Ascending aorta (tissue), 2 donors: ENCODE data around the gene ADORA2A. TPM values are rescaled to one million over a fixed set of nuclear protein-coding genes. Genes with fewer than 3 reads are reported as not detected.

ENCODE experiments used
- DNase-seq, 2 donors: peaks; one replicate each; pipeline ENCODE4 v3.0.0-alpha.2; 2019; ENCODE audit warnings: low spot score in 2 of 2
- H3K27ac ChIP-seq, 2 donors: fragments of 200-600 bp; sonication (generic); one replicate each; pipeline ENCODE4 v1.5.1; 2016 to 2017; ENCODE audit warnings: mild to moderate bottlenecking in 1 of 2
- H3K27me3 ChIP-seq: fragments of 200-600 bp; sonication (generic); one replicate; pipeline ENCODE4 v1.5.1; 2017
- H3K36me3 ChIP-seq, 2 donors: fragments of 200-600 bp; sonication (generic); one replicate each; pipeline ENCODE4 v1.5.1; 2016
- H3K4me1 ChIP-seq, 2 donors: fragments of 200-600 bp; sonication (generic); one replicate each; pipeline ENCODE4 v1.5.1; 2016 to 2017; ENCODE audit warnings: mild to moderate bottlenecking in 1 of 2
- H3K4me3 ChIP-seq, 2 donors: fragments of 200-600 bp; sonication (generic); one replicate each; pipeline ENCODE4 v1.5.1; 2016 to 2017; ENCODE audit warnings: mild to moderate bottlenecking in 1 of 2
- H3K9me3 ChIP-seq, 2 donors: fragments of 200-600 bp; sonication (generic); one replicate each; pipeline ENCODE4 v1.5.1; 2016
- CTCF ChIP-seq, 3 experiments: fragments of 200-600 bp in 2 of 3; fragments of 450-650 bp in 1 of 3; sonication (generic) in 2 of 3; IDR thresholded peaks; one replicate each; pipeline ENCODE4 v1.5.1; 2016 to 2019; ENCODE audit warnings: antibody characterized with exemption in 3 of 3, mild to moderate bottlenecking in 1 of 3, moderate library complexity in 1 of 3
- intact Hi-C: fragments of 100-400 bp; cut with DNase I; formaldehyde crosslinking; loops from one replicate; pipeline ENCODE4 v1.15.1; 2023
- total RNA-seq: library from RNA; depleted of rRNA; stranded (reverse); fragments of >200 nt; gene quantifications from one replicate; pipeline ENCODE4 v1.1.0, GENCODE V29; 2016

Gene ADORA2A
- total RNA-seq, 1 donor from 2014 or later = 14.7 TPM

- Histone ChIP-seq H3K27me3 (no peaks in the 10 kb centered on the region), H3K27ac (no peak overlapping the region), H3K9me3 (no peaks in the 10 kb centered on the region), H3K4me1 (no peaks in the 10 kb centered on the region), H3K4me3 (no peak overlapping the region), H3K36me3 (peaks cover 6 to 16% of the 10 kb centered on the region in 2 donors)
- intact Hi-C loops = loop anchor here (5.0 to 10.0 kb wide), 2 partner anchors 82 to 334 kb away; no protein-coding TSS in a partner anchor
- TF ChIP-seq CTCF (IDR thresholded peaks at IDR 0.05) = no peak
- DNase-seq = no peak
These were observed 7.1 kb upstream of the ADORA2A start for GRCh38 chr22:24420072-24420976.

GRCh38 chr22:24420977-24421343, 6.4 kb upstream of the ADORA2A start:
- Histone ChIP-seq H3K27ac (no peak overlapping the region), H3K9me3 (no peaks in the 10 kb centered on the region), H3K4me1 (no peaks in the 10 kb centered on the region), H3K36me3 (peaks cover 6 to 9% of the 10 kb centered on the region in 2 donors), H3K4me3 (no peak overlapping the region), H3K27me3 (no peaks in the 10 kb centered on the region)
- TF ChIP-seq CTCF (IDR thresholded peaks at IDR 0.05) = no peak
- DNase-seq = no peak
- intact Hi-C loops = loop anchor here (5.0 to 10.0 kb wide), 2 partner anchors 81 to 334 kb away; no protein-coding TSS in a partner anchor

- no peaks in the 10 kb centered on the region for H3K4me1 ChIP-seq
- intact Hi-C loops = loop anchor here (5.0 to 10.0 kb wide), 2 partner anchors 81 to 333 kb away; no protein-coding TSS in a partner anchor
- DNase-seq = no peak
- no peak for TF ChIP-seq CTCF (IDR thresholded peaks at IDR 0.05)
- no peak overlapping the region for H3K4me3 ChIP-seq
- no peak overlapping the region for H3K27ac ChIP-seq
- H3K9me3 ChIP-seq = no peaks in the 10 kb centered on the region
- H3K36me3 ChIP-seq = peaks cover 3 to 4% of the 10 kb centered on the region in 2 donors
- H3K27me3 ChIP-seq = no peaks in the 10 kb centered on the region
These were observed 5.9 kb upstream of the ADORA2A start for GRCh38 chr22:24421428-24421931.

- intact Hi-C loops = loop anchor here (2.0 to 10.0 kb wide), 3 partner anchors 80 to 333 kb away; no protein-coding TSS in a partner anchor
- no peaks in the 10 kb centered on the region for H3K4me1 ChIP-seq
- no peaks in the 10 kb centered on the region for H3K9me3 ChIP-seq
- H3K27me3 ChIP-seq = no peaks in the 10 kb centered on the region
- DNase-seq = no peak
- no peak overlapping the region for H3K27ac ChIP-seq
- TF ChIP-seq CTCF (IDR thresholded peaks at IDR 0.05) = no peak
- H3K4me3 ChIP-seq = no peak overlapping the region
- no peaks in the 10 kb centered on the region for H3K36me3 ChIP-seq
These were observed 5.2 kb upstream of the ADORA2A start for GRCh38 chr22:24422102-24422665.

- no peaks in the 10 kb centered on the region for H3K4me1 ChIP-seq
- H3K36me3 ChIP-seq = no peaks in the 10 kb centered on the region
- TF ChIP-seq CTCF (IDR thresholded peaks at IDR 0.05) = peak; percentile 62 to 94 (median 79)
- DNase-seq = no peak
- intact Hi-C loops = loop anchor here (2.0 to 10.0 kb wide), 3 partner anchors 79 to 331 kb away; no protein-coding TSS in a partner anchor
- H3K4me3 ChIP-seq = peak overlapping the region; percentile 56 to 64
- no peak overlapping the region for H3K27ac ChIP-seq
- no peaks in the 10 kb centered on the region for H3K27me3 ChIP-seq
- no peaks in the 10 kb centered on the region for H3K9me3 ChIP-seq
These were observed 3.8 kb upstream of the ADORA2A start for GRCh38 chr22:24423519-24424000.
